WTC11 (cell line): ENCODE data around the gene MBLAC2. TPM values are rescaled to one million over a fixed set of nuclear protein-coding genes. Genes with fewer than 3 reads are reported as not detected.

ENCODE experiments used
- ATAC-seq: fragments of 200-7000 bp; cut with Tn5 transposase; 2 replicates; pipeline ENCODE4 v1.10.0; 2021; ENCODE audit warnings: mild to moderate bottlenecking, moderate library complexity
- CTCF ChIA-PET: fragments of 300-600 bp; sonication (Branson Sonifier 250); formaldehyde crosslinking; loops from one replicate; lab custom pipeline; 2021; ENCODE audit warnings: antibody characterized with exemption; lab: Charles Lee
- POLR2A ChIA-PET: fragments of 350-600 bp; sonication (Branson Sonifier 250); formaldehyde crosslinking; loops from one replicate; lab custom pipeline; 2021; ENCODE audit warnings: antibody characterized with exemption; lab: Charles Lee
- DNase-seq: peaks from one replicate; pipeline ENCODE4 v3.0.0; 2021; ENCODE audit warnings: low spot score
- H3K27ac Mint-ChIP-seq: 2 replicates; pipeline ENCODE4 v1.8.0; 2021; ENCODE audit warnings: mixed read lengths
- H3K27me3 Mint-ChIP-seq: 2 replicates; pipeline ENCODE4 v1.8.0; 2021; ENCODE audit warnings: low read depth, mild to moderate bottlenecking, moderate library complexity, mixed read lengths
- H3K36me3 Mint-ChIP-seq: 2 replicates; pipeline ENCODE4 v1.8.0; 2021; ENCODE audit warnings: mixed read lengths
- H3K4me1 Mint-ChIP-seq: 2 replicates; pipeline ENCODE4 v1.8.0; 2022; ENCODE audit warnings: mixed read lengths
- H3K4me3 Mint-ChIP-seq: 2 replicates; pipeline ENCODE4 v1.8.0; 2021; ENCODE audit warnings: mild to moderate bottlenecking, moderate library complexity, mixed read lengths
- H3K9me3 Mint-ChIP-seq: 2 replicates; pipeline ENCODE4 v1.8.0; 2021; ENCODE audit warnings: mixed read lengths
- ESRRA ChIP-seq: sonication (generic); formaldehyde crosslinking; IDR thresholded peaks from 2 replicates; pipeline ENCODE4 v1.8.1; 2022; ENCODE audit warnings: mild to moderate bottlenecking, missing genetic modification reagents, borderline replicate concordance
- FOXJ3 ChIP-seq: sonication (generic); formaldehyde crosslinking; IDR thresholded peaks from 2 replicates; pipeline ENCODE4 v1.9.0; 2021; ENCODE audit warnings: missing genetic modification reagents, mild to moderate bottlenecking, borderline replicate concordance
- GABPB1 ChIP-seq: sonication (generic); formaldehyde crosslinking; IDR thresholded peaks from 2 replicates; pipeline ENCODE4 v1.8.1; 2023; ENCODE audit warnings: mild to moderate bottlenecking, missing genetic modification reagents
- KAT7 ChIP-seq: sonication (generic); formaldehyde crosslinking; IDR thresholded peaks from 2 replicates; pipeline ENCODE4 v1.8.1; 2023; ENCODE audit warnings: missing genetic modification reagents, mild to moderate bottlenecking, borderline replicate concordance
- MYBL2 ChIP-seq: sonication (generic); formaldehyde crosslinking; IDR thresholded peaks from 2 replicates; pipeline ENCODE4 v1.8.1; 2023; ENCODE audit warnings: mild to moderate bottlenecking, moderate library complexity, missing genetic modification reagents
- NFATC4 ChIP-seq: fragments of 250-450 bp; sonication (Bioruptor Pico); IDR thresholded peaks from 2 replicates; pipeline ENCODE4 v1.9.0; 2021; ENCODE audit warnings: mild to moderate bottlenecking
- NR1H2 ChIP-seq: sonication (generic); formaldehyde crosslinking; IDR thresholded peaks from 2 replicates; pipeline ENCODE4 v1.9.0; 2021; ENCODE audit warnings: mild to moderate bottlenecking, moderate library complexity, missing genetic modification reagents
- NR2C2 ChIP-seq: sonication (generic); formaldehyde crosslinking; IDR thresholded peaks from 2 replicates; pipeline ENCODE4 v1.8.0; 2022; ENCODE audit warnings: mild to moderate bottlenecking, missing genetic modification reagents
- RELA ChIP-seq: sonication (generic); formaldehyde crosslinking; IDR thresholded peaks from 2 replicates; pipeline ENCODE4 v1.8.1; 2022; ENCODE audit warnings: missing genetic modification reagents, mild to moderate bottlenecking, borderline replicate concordance
- ZNF396 ChIP-seq: fragments of 250-450 bp; sonication (Bioruptor Pico); IDR thresholded peaks from 2 replicates; pipeline ENCODE4 v1.8.0; 2021; ENCODE audit warnings: mild to moderate bottlenecking, moderate library complexity, borderline replicate concordance
- total RNA-seq: library from RNA; stranded (reverse); gene quantifications from 3 replicates; pipeline ENCODE4 v1.2.3, GENCODE V29; 2021
- TF ChIP-seq, protein P1 (sequence below): sonication (generic); formaldehyde crosslinking; IDR thresholded peaks from 2 replicates; pipeline ENCODE4 v1.8.0; 2023; ENCODE audit warnings: missing genetic modification reagents, mild to moderate bottlenecking, borderline replicate concordance
- TF ChIP-seq, protein P2 (sequence below): fragments of 250-450 bp; sonication (Bioruptor Pico); conservative IDR thresholded peaks from 2 replicates; pipeline ENCODE4 v1.9.0; 2021; ENCODE audit warnings: mild to moderate bottlenecking
- TF ChIP-seq, protein P3 (sequence below): sonication (generic); formaldehyde crosslinking; IDR thresholded peaks from 2 replicates; pipeline ENCODE4 v1.8.1; 2022; ENCODE audit warnings: low read depth, missing genetic modification reagents, borderline replicate concordance
- TF ChIP-seq, protein P4 (sequence below): sonication (generic); formaldehyde crosslinking; IDR thresholded peaks from 2 replicates; pipeline ENCODE4 v1.8.1; 2023; ENCODE audit warnings: mild to moderate bottlenecking, missing genetic modification reagents, moderate library complexity
- TF ChIP-seq, protein P5 (sequence below): sonication (generic); formaldehyde crosslinking; IDR thresholded peaks from 2 replicates; pipeline ENCODE4 v1.8.0; 2022; ENCODE audit warnings: mild to moderate bottlenecking, missing genetic modification reagents
- TF ChIP-seq, protein P6 (sequence below): sonication (generic); formaldehyde crosslinking; IDR thresholded peaks from 2 replicates; pipeline ENCODE4 v1.8.1; 2023; ENCODE audit warnings: mild to moderate bottlenecking, missing genetic modification reagents, moderate library complexity
- TF ChIP-seq, protein P7 (sequence below): fragments of 250-450 bp; sonication (Bioruptor Pico); IDR thresholded peaks from 2 replicates; pipeline ENCODE4 v2.1.2; 2022; ENCODE audit warnings: mild to moderate bottlenecking, moderate library complexity
- TF ChIP-seq, protein P8 (sequence below): sonication (generic); formaldehyde crosslinking; IDR thresholded peaks from 2 replicates; pipeline ENCODE4 v1.8.1; 2022; ENCODE audit warnings: low read depth, mild to moderate bottlenecking, moderate library complexity, missing genetic modification reagents, borderline replicate concordance

MBLAC2 gene
- total RNA-seq, 1 experiment from 2014 or later = 5.9 TPM

DNA sequence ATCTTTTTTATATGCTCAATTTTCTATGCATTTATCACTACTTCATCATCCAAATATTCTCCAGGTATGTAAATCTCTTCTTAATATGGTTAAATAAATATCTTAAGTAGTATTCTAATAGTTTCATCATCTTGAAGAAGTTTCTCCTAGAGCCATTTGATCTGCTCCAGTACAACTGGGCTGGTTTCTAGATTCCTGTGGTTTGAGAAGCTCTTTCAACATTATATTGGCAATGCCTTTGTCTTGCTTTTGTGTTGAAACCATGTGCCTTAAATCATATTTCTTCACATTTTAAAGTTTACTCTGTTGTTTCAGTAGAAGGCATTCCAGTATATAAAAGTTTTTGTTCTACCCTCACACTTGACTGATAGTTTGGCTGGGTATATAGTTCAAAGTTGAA lies 27.6 kb downstream of the MBLAC2 start:
- no peaks in the 10 kb centered on the region for H3K4me1 Mint-ChIP-seq
- H3K36me3 Mint-ChIP-seq = no peaks in the 10 kb centered on the region
- H3K27ac Mint-ChIP-seq = no peak overlapping the region
- H3K4me3 Mint-ChIP-seq = no peak overlapping the region
- no peak for DNase-seq
- TF ChIP-seq MYBL2 (no peak), GABPB1 (CRISPR knock-in tag) (no peak), ESRRA (CRISPR knock-in tag) (no peak), KAT7 (CRISPR knock-in tag) (no peak), FOXJ3 (CRISPR knock-in tag) (no peak), RELA (CRISPR knock-in tag) (no peak), NR1H2 (no peak), NR2C2 (CRISPR knock-in tag) (no peak), NFATC4 (no peak), ZNF396 (no peak)
- TF ChIP-seq, protein P1, sequence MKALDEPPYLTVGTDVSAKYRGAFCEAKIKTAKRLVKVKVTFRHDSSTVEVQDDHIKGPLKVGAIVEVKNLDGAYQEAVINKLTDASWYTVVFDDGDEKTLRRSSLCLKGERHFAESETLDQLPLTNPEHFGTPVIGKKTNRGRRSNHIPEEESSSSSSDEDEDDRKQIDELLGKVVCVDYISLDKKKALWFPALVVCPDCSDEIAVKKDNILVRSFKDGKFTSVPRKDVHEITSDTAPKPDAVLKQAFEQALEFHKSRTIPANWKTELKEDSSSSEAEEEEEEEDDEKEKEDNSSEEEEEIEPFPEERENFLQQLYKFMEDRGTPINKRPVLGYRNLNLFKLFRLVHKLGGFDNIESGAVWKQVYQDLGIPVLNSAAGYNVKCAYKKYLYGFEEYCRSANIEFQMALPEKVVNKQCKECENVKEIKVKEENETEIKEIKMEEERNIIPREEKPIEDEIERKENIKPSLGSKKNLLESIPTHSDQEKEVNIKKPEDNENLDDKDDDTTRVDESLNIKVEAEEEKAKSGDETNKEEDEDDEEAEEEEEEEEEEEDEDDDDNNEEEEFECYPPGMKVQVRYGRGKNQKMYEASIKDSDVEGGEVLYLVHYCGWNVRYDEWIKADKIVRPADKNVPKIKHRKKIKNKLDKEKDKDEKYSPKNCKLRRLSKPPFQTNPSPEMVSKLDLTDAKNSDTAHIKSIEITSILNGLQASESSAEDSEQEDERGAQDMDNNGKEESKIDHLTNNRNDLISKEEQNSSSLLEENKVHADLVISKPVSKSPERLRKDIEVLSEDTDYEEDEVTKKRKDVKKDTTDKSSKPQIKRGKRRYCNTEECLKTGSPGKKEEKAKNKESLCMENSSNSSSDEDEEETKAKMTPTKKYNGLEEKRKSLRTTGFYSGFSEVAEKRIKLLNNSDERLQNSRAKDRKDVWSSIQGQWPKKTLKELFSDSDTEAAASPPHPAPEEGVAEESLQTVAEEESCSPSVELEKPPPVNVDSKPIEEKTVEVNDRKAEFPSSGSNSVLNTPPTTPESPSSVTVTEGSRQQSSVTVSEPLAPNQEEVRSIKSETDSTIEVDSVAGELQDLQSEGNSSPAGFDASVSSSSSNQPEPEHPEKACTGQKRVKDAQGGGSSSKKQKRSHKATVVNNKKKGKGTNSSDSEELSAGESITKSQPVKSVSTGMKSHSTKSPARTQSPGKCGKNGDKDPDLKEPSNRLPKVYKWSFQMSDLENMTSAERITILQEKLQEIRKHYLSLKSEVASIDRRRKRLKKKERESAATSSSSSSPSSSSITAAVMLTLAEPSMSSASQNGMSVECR (CRISPR knock-in tag) = no peak
- TF ChIP-seq, protein P2, sequence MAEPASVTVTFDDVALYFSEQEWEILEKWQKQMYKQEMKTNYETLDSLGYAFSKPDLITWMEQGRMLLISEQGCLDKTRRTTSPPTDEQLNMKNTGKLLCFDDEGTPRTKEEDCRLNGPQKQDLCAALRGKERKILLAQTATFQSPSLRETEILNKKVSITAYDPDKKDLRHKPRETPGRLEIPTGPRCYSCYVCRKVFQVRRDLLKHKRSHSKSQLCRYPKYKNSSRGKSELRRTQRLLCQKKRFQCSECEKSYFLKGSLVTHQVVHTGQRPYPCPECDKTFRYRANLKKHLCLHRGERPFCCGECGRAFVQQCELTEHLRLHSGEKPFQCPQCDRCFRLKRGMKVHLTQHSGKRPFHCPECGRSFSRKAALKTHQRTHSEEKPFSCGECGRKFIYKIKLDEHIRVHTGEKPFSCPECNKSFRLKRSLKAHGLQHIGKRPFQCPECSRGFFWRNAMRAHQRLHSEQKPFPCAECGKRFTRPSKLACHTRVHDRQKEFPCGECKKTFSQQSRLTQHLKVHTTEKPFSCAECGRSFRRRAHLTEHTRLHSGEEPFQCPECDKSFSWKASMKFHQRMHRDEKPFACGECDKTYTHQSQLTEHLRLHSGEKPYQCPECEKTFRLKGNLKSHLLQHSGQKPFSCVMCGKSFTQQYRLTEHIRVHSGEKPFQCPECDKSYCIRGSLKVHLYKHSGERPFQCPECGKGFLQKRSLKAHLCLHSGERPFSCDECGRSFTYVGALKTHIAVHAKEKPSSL = no peak
- TF ChIP-seq, protein P3, sequence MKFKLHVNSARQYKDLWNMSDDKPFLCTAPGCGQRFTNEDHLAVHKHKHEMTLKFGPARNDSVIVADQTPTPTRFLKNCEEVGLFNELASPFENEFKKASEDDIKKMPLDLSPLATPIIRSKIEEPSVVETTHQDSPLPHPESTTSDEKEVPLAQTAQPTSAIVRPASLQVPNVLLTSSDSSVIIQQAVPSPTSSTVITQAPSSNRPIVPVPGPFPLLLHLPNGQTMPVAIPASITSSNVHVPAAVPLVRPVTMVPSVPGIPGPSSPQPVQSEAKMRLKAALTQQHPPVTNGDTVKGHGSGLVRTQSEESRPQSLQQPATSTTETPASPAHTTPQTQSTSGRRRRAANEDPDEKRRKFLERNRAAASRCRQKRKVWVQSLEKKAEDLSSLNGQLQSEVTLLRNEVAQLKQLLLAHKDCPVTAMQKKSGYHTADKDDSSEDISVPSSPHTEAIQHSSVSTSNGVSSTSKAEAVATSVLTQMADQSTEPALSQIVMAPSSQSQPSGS (CRISPR knock-in tag) = no peak
- TF ChIP-seq, protein P4, sequence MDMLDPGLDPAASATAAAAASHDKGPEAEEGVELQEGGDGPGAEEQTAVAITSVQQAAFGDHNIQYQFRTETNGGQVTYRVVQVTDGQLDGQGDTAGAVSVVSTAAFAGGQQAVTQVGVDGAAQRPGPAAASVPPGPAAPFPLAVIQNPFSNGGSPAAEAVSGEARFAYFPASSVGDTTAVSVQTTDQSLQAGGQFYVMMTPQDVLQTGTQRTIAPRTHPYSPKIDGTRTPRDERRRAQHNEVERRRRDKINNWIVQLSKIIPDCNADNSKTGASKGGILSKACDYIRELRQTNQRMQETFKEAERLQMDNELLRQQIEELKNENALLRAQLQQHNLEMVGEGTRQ = no peak
- TF ChIP-seq, protein P5, sequence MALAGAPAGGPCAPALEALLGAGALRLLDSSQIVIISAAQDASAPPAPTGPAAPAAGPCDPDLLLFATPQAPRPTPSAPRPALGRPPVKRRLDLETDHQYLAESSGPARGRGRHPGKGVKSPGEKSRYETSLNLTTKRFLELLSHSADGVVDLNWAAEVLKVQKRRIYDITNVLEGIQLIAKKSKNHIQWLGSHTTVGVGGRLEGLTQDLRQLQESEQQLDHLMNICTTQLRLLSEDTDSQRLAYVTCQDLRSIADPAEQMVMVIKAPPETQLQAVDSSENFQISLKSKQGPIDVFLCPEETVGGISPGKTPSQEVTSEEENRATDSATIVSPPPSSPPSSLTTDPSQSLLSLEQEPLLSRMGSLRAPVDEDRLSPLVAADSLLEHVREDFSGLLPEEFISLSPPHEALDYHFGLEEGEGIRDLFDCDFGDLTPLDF (CRISPR knock-in tag) = no peak
- TF ChIP-seq, protein P6, sequence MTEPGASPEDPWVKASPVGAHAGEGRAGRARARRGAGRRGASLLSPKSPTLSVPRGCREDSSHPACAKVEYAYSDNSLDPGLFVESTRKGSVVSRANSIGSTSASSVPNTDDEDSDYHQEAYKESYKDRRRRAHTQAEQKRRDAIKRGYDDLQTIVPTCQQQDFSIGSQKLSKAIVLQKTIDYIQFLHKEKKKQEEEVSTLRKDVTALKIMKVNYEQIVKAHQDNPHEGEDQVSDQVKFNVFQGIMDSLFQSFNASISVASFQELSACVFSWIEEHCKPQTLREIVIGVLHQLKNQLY (CRISPR knock-in tag) = no peak
- TF ChIP-seq, protein P7, sequence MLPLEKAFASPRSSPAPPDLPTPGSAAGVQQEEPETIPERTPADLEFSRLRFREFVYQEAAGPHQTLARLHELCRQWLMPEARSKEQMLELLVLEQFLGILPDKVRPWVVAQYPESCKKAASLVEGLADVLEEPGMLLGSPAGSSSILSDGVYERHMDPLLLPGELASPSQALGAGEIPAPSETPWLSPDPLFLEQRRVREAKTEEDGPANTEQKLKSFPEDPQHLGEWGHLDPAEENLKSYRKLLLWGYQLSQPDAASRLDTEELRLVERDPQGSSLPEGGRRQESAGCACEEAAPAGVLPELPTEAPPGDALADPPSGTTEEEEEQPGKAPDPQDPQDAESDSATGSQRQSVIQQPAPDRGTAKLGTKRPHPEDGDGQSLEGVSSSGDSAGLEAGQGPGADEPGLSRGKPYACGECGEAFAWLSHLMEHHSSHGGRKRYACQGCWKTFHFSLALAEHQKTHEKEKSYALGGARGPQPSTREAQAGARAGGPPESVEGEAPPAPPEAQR = no peak
- TF ChIP-seq, protein P8, sequence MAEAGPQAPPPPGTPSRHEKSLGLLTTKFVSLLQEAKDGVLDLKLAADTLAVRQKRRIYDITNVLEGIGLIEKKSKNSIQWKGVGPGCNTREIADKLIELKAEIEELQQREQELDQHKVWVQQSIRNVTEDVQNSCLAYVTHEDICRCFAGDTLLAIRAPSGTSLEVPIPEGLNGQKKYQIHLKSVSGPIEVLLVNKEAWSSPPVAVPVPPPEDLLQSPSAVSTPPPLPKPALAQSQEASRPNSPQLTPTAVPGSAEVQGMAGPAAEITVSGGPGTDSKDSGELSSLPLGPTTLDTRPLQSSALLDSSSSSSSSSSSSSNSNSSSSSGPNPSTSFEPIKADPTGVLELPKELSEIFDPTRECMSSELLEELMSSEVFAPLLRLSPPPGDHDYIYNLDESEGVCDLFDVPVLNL = no peak
- POLR2A ChIA-PET = no interaction called here
- no peaks in the 10 kb centered on the region for H3K27me3 Mint-ChIP-seq
- ATAC-seq = no peak
- H3K9me3 Mint-ChIP-seq = no peaks in the 10 kb centered on the region; the same call in 1 of the 2 replicates
- CTCF ChIA-PET = interaction anchor here (0.7 kb wide), 1 partner anchor 80 kb away, joined by 3 read pairs; no protein-coding TSS in a partner anchor
